ENCODE results near the gene PPT2.
"Not testable (repeated sequence)": the region's sequence is repeated elsewhere in the genome, so short reads cannot be mapped to it uniquely, and the experiment has no call there.

PPT2 gene

DNA sequence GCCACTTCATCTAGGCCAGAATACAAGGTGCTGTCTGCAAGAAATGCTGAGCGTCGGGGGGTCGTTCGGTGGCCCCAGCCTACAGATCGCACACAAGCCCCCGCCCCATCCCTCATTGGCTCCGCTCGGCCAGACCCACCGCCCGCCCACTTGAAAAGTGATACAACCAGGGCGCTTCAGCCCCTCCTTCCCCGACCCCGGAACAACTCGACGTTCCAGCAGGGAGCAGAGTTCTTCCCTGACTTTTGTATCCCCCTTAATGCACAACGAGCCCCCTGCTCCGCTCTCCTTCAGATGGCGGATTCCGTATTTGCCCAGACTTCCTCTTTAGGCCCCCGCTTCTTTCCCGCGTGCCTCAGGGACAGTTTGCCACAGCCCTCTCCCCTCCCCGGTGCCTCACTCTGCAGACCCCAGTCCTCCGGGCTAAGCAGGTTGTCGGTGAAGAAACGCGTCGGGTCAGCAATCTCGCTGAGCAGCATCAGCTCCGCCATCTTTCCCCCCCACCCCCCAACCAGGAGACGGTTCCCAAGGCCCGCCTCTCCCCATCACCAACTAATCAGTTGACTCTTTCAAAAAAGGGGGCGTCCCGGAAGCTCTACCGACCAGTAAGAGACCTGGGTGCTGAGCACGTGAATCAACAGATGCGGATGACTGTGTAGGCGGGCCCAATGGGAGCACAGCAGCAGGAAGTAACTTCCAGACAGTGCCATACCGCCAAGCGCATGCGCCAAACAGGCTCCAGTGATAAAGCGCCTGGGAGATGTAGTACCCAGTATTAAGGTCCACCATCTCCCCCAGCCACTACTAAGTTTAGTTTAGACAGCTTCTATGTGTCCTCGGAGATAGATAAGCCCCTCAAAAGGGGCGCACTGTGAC, 26.0 kb upstream of the PPT2 start, which contains the start of gene ATF6B:
Gene ATF6B, minus strand, starts transcription at position 530 of the 876 bp plus-strand sequence. Its CDS starts 39 bp downstream, at position 491.
- DNase-seq, result peak; percentile 98

DNA sequence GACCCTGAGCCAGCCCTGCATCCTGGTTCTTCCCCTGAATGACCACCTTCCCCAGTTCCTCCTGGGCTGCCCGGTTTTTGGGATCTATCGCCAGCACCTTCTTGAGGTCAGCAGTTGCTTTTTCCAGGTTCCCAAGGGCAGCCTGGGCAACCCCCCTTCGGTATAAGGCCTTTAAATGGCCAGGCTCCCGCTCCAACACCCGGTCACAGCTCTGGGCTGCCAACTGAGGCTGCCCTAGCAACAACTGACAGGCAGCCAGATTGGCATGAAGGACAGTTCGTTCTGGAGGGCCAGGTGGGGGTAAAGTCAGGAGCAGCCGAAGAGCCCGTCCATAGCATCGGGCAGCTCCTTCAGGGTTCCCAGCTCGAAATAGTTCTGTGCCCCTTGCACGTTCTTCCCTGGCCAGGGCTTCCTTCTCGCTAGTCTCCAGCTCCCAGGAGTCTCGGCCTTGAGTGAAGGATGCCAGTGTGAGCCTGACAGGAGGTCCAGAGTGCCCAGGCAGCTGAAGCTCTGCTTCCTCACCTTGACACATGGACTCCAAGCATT, 25.1 kb upstream of the PPT2 start:
- no peak for DNase-seq

DNA sequence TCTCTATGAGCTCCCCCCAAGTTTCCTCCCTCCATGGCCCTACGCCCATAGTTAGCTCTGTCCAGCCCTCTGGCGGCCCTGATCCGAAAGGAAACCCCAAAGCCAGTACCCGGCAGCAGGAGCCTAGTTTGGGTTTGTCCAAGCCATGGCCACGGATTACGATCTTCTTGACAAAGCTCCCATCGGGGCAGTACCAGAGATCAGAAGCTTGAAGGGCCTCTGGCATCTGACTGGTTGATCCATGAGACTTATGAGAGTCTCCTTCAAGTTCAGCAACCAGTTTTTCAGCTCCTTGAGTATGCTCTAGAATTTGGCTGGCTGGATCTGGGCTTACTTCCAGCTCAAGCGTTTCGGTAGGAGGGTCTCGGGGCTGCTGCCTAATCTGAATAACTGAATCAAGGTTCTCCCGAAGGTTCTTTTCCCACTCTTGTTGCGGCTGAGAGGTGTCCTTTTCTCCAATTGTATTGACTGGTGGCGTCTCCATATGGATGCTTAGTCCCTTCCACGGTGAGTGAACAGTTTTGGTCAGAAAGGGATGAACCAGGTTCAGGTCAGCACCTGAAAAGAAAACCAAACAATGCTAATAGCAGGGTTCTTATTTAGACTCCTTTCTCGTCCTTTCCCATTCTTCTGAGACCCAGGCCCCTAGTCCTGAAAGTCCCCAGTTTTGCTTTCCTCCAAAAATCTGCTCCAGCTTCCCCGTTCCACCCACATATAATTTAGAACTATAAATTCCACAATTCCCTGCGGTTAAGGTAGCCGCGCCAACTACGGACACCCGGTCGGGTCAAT, 24.4 kb upstream of the PPT2 start:
- DNase-seq, result no peak

DNA sequence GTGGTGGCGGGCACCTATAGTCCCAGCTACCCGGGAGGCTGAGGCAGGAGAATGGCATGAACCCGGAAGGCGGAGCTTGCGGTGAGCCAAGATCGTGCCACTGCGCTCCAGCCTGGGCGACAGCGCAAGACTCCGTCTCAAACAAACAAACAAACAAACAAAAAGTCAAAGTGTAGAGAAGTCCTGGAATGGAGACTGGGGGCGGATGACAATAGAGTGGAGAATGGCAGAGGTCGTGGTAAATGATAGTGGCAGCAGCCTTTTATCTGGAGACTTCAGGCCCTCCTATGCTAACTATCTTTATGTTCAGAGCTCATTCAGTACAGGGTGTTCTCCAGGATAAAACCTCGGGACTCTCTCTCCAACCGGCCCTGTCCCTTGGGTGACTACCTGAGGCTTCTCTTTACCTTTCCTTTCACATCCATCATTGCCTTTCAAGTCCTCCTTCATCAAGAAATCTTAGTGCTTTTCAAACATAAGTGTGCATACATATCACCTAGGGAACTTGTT, 22.4 kb upstream of the PPT2 start:
- no peak for DNase-seq

DNA sequence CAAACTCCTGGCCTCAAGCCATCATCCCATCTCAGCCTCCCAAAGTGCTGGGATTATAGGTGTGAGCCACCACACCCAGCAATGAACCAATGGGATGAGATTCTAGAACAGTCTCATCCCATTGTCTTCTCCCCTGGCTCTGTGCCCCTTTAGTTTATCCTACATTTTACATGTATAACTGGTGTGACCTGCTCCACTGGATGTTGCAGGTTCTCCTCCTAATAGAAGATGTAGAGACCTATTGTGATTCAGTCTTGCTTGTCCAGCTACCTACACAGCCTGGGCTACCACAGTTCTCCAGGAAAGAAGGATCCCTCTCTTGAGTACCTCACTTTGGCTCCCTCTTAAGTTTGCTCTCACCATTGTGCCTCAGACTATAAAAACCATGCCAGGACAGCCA, 21.8 kb upstream of the PPT2 start:
- no peak for DNase-seq

DNA sequence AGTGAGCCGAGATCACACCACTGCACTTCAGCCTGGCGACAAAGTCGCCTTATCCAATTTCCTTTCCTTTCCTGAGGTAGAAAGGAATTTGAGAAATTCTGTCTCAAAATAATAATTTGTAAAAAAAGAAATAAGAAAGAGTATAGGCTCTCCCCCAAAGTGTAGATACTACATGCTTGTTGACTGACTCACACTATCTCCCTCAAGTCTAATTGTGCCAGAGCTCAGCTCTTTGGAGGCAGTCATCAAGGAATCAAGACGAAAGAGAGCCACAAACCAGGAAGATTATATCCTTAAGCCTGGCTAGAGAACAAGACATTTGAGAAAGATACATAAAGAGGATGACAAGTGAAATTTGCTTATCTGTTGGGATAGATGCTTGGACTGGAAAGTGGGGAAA, 20.2 kb upstream of the PPT2 start:
- DNase-seq, result no peak

DNA sequence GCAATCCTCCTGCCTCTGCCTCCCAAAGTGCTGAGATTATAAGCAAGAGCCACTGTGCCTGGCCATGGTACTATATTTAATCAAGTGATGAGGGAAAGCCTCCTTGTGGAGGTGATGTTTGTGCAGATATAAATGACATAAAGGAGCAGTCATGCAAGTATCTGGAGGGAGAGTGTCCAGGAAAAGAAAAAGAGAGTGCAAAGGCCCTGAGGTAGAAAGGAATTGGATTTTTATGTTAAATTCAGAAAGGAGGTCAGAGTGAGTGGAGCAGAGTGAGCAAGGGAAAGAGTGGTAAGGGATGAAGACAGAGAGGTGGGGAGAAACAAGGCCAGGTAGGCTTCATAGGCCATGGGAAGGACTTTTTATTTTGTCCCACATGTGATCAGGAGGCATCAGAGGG, 16.5 kb upstream of the PPT2 start:
- no peak for DNase-seq

DNA sequence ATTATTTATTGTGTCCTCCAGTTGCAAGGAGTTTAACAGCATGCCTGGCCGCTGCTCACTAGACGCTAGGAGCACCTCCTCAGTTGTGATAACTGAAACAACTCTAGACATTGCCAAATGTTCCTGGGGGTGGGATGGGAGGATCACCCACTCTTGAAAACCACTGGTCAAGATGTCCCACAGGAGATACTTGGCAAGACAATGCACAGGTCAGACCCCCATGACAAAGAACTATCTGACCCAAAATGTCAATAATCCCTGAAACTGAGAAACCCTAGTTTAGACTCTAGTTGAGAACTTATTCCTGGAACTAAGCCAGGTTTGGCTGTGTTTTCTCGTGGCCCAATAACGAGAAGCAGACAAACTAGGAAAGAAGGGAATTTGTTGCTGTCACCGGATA, 14.4 kb upstream of the PPT2 start:
- no peak for DNase-seq

DNA sequence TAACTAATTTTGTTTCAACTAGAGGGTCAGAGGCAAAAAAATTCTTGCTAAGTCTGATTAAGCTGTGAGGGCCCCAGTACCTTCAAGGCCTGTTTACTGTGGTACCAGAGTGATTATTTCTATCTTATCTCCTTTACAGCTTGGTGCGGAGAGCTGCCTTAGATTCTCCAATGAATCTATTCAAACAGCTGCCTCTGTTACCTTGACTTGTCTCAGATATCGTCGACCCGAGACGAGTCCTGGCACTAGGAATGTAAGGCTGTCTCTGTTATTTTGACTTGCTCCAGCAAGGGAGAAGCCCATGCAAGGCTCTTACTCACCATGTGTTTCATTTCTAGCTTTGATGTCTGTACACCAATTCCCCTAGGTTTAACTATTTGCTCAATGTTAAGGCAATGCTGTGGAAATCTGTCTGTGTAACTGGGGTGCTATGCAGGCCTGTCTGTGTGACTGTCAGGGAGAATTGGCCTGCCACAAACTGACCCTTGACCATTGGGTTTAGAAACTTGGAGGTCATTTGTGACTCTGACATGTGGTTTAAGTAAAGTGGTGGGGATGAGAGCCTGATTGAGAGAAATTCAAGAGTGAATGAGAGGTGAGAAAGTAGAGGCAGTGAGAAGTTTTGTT, 13.4 kb upstream of the PPT2 start:
- DNase-seq, result no peak

DNA sequence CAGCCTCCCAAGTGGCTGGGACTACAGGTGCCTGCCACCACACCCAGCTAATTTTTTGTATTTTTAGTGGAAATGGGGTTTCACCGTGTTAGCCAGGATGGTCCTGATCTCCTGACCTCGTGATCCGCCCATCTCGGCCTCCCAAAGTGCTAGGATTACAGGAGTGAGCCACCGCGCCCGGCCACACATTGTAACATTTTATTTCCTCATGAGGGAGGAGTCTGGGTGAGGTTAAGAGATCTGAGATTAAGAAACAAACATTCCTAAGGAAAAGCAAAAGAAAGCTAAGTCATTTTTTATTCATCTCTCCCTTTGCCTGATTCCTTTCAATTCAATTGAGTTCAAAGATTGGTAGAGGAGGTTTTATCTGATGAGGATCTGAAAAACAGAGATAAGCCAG, 9.7 kb upstream of the PPT2 start:
- DNase-seq, result not testable (repeated sequence)

DNA sequence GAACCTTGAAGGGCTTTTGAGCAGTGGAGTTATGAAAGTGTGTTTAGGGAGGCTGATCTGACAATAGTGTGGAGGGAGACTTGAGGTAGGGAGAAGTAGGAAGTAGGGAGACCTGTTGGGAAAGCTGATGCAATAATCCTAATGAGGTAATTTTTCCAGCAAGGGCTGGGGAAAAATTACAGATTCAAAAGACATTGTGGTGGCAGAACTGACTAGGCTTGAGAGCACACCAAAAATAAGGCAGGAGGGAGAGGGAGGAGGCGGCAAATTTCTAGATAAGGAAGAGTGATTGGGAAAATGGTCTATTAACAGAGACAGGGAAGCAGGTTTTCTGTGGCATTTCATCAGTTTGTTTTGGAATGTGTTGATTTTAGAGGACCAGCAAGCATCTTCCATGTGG, 7.7 kb upstream of the PPT2 start:
- no peak for DNase-seq

DNA sequence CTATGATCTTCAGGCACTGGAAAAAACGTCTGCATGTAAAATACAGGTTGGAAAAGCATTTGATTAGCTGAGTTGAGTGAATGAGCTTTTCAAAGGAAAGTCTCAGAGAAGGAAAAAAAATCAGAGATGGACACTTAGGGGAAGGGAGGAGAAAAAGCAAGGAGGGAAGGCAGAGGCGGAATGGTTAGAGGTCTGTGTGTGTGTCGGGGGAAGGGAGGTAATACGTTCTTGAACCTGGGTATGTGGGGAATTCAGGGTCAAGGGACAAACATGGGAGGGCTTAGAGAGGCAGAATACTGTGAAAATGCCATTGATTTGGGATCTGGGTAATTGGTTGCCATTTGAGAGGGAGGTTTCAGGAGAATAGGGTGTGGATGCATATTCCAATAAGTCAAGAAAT, 7.3 kb upstream of the PPT2 start:
- DNase-seq, result no peak

DNA sequence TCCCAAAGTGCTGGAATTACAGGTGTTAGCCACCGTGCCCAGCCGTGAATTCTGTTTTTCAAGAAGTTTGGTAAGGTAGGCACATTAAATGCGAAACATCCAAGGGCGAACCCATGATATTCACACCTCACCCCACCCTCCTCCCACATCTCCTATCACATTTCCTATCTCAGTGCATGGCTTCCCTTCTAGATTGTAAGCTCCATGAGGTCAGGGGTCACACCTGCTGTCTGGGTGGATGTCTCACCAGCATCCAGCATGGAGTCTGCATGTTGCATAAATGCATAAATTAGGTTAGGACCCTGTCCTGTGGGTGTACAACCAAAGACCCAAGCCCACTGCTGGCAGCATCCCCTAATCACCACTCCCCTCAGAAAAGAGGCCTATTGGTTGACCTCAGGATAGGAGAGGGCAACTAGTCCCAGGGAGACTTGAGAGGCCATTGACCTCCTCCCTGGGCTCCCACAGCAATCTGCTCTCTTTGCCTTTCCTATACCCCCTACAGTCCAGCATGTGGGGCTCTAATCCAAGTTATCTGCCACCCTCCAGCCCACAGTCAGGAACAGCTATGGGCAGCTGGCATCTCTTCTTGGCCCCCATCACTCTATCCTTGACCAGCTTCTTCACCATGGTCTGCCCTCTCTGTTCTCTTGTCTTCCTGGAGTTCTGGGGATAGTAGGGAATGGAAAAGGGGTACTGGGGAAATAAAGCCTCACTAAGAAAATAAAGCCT, 6.4 kb upstream of the PPT2 start:
- DNase-seq, result no peak

DNA sequence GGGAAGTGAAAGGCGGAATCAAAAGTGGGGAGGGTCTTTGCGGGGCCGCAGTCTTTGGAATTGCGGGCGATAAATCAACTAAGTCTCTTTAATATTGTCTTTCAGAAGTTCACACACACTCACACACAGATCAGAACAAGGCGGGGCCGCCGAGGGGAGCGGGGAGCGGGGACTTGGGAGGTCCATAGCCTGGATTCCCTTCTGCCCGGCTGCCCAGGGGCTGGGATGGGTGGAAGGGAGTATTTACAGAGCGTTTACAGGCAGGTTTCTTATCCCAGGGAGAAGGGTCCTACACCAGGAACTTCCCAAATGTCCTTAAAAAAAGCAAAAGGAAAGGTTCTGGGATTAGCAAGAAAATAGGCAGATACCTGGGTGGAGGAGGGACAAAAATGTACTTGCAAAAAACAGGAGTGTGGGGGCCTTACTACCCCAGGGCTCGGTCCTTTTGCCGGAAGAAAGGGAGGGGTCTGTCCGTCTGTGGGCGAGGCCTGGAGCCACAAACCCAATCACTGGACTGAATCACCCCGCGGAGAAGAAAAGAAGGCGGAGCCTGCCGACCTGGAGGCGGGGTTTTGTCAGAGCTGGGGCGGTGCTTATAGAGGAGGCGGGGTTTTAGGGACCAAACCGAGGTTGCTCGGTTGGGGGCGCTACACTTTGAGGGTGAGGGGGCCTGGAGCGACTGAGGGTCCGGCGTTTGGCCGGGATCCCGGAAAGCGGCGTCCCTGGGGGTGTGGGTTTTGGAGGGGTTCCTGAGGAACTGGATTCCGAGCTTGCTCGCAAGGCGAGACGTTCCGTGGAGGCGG, 5.5 kb upstream of the PPT2 start:
- DNase-seq, result no peak

DNA sequence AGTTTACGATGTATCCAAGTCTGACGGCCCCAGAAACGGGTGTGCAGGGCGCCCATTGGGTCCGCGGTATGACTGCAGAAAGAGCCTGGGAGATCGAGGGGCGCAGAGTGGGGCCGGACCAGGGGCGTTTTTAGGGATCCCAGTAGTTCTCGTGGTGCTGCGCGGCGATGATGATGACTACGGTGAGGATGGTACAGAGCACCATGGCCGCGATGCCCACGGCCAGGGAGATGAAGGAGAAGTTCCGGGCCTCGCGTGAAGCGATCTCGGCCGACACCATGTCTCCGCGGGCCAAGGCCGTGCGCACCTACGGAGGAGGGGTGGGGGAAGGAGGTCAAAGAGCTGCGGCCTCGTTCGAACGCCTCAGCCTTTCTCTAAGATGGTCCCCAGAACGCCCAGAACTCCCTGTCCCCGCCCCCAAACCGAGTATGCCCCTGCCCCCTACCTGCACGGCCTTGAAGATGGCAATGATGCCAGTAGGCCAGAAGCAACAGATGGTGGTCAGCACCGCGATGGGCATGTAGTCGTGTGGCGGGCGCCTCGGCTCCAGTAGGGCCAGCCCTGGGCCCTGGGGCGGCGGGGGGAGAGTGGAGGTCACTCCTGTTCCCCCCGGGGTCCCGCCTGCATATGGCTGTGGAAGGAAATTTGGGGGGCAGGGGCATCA, 4.7 kb upstream of the PPT2 start:
- DNase-seq, result no peak

DNA sequence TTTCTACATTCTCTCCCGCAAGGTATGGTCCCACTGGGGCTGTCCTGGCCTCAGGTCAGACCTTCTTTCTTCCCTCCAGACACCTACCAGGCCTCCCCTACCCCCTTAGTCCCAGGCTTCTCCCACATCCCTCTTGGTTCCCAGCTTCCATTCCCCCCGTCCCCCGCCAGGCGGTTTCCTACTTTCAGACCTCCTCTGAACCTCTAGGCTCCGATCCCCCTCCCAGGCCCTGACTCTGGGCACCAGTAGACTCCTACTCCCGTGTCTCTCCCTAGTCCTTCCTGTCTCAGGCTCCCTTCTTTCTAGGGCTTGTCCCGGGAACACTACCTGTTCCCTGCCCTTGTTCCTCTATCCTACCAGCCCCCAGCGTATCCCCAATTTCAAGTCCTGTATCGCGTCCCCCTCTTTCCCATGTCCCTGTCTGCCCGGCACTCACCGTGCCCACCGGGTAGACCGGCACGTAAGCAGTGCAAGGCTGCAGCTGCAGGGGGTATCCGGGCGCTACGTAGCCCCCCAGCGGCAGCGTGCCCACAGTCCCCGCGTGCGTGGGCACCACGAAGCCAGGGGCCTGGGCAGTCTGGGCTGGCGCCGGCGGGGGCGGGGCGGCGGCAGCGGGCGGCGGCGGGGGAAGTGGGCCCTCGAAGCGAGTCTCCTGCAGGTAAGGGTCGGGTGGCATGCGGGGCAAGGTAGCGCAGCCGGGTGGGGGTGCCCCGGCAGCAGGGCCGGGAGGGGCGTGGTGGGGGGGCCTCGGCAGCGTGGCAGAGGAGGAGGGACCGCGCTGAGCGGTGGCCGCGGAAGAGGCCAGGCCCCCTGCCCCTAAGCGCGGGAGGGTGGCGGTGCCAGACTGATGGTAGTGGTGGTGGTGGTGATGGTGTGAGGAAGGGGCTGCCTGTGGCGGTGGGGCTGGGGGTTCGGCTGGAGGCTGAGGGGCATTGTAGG, 3.7 kb upstream of the PPT2 start:
- DNase-seq, result no peak

DNA sequence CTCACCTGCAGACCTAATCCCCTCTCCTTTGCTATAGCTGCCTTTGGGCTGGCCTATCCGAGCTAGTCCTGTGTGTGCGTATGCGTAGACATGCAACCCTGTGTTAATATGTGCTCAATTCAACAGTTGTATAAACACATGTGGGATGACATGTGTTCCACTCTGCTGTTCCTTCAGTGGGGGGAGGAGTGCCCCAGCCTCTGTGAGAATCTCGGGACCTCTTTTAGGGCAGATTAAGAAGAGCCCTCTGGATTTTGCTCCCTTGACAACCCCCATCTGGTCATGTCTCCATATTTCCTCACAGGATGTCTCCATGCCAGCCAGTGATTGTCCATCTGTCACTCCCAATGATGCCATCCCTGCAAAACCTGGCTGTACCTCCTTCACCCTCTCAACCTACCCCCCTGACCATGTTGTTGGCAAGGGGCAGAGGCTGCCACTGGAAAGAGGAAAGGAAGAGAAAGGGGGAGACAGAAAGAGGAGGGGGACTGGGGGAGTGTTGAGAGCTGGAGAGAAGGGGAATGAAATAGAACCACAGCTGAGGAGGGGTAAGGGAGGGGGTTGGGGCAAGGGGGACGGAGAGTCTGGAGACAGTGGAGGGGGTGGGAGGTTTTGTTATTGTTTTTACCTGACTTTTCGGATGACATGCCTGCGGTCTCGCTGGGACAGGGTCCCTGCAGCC, 2.6 kb upstream of the PPT2 start:
- no peak for DNase-seq

DNA sequence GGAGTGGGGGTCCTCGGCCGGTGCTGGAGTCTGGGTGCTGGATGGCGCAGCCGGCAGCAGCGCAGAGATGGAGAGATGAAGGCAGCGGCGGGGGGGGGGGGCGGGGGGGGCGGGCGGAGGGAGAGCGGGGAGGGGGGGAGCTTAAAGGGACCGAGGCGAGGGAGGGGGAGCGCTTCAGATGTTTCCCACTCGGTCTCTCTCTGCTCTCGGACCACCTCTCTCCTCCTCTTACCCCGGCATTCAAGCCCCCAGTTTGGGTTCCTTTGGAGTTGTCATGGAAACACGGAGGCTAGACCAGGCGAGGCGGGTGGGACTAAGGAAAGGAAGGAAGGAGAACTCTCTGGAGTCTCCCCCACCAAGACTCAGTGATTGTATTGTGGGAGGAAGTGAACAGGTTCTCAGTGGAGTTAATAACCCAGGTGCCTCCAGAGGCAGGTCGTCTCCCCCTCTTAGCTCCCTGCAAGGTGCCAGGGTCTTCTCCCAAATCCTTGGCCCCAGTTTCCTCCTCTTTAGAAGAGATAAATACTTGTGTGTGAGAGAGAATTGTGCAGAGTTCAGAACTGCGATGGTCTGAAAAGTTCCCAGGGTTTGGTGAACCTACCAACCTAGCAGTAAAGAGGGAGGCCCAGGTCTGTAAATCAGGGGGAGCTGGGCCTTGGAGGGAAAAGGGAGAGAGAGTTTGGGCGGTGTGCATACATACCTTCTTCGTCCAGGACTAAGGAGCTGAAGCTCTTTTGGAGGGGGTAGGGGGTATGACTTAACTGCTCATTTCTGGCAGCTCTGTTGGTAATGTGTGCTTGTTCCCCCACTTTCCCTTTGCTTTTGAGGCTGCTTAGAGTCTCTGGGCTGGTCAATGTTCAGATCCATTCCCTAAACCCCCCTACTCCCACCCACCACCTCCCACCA, 1.8 kb upstream of the PPT2 start, which contains the start of gene PRRT1:
Gene PRRT1, minus strand, starts transcription at position 77 of the 906 bp plus-strand sequence. CDS start 112 bp downstream, outside the sequence.
- DNase-seq, result no peak

Data from GDM1 (cell line).